Mucosa of stomach (tissue), 1 donor: ENCODE results near the gene HAO1.

Source experiments
- H3K27me3 ChIP-seq: one replicate; pipeline ENCODE4 v1.7.0; 2013; ENCODE audit warnings: mild to moderate bottlenecking, low read length; ENCODE audit not compliant: control insufficient read depth, insufficient read depth
- H3K36me3 ChIP-seq: one replicate; pipeline ENCODE4 v1.7.0; 2013; ENCODE audit warnings: low read length; ENCODE audit not compliant: control insufficient read depth, insufficient read depth
- H3K4me1 ChIP-seq: one replicate; pipeline ENCODE4 v1.7.0; 2013; ENCODE audit warnings: mild to moderate bottlenecking, low read length; ENCODE audit not compliant: control insufficient read depth, insufficient read depth
- H3K4me3 ChIP-seq: one replicate; pipeline ENCODE4 v1.7.0; 2013; ENCODE audit warnings: low read length
- H3K9ac ChIP-seq: one replicate; pipeline ENCODE4 v1.7.0; 2013; ENCODE audit warnings: mild to moderate bottlenecking, low read length, moderate library complexity
- H3K9me3 ChIP-seq: one replicate; pipeline ENCODE4 v1.7.0; 2013; ENCODE audit warnings: mild to moderate bottlenecking, low read length, moderate library complexity; ENCODE audit not compliant: control insufficient read depth
- donor health status: Pancreatic carcinoma.

HAO1 gene

GRCh38 chr20:7924692-7925091 lies 15.6 kb downstream of the HAO1 start:
- no peak overlapping the region for H3K9ac ChIP-seq

GRCh38 chr20:7916648-7917047 lies 23.6 kb downstream of the HAO1 start:
- Histone ChIP-seq H3K4me1 (no peaks in the 10 kb centered on the region), H3K27me3 (no peaks in the 10 kb centered on the region), H3K9me3 (no peaks in the 10 kb centered on the region), H3K4me3 (no peak overlapping the region), H3K36me3 (no peaks in the 10 kb centered on the region), H3K9ac (no peak overlapping the region)

More at GRCh38 chr20:7924692-7925091, 15.6 kb downstream of the HAO1 start:
- H3K9me3 ChIP-seq = no peaks in the 10 kb centered on the region
- no peaks in the 10 kb centered on the region for H3K4me1 ChIP-seq
- H3K36me3 ChIP-seq = no peaks in the 10 kb centered on the region
- H3K27me3 ChIP-seq = no peaks in the 10 kb centered on the region
- H3K4me3 ChIP-seq = no peak overlapping the region

- no peaks in the 10 kb centered on the region for H3K4me1 ChIP-seq
- no peaks in the 10 kb centered on the region for H3K9me3 ChIP-seq
- no peak overlapping the region for H3K4me3 ChIP-seq
- no peaks in the 10 kb centered on the region for H3K36me3 ChIP-seq
- H3K9ac ChIP-seq = no peak overlapping the region
- H3K27me3 ChIP-seq = no peaks in the 10 kb centered on the region
Observed at GRCh38 chr20:7912551-7912950, 27.7 kb downstream of the HAO1 start.

- H3K9ac ChIP-seq = no peak overlapping the region
- H3K4me1 ChIP-seq = no peaks in the 10 kb centered on the region
- no peaks in the 10 kb centered on the region for H3K9me3 ChIP-seq
- H3K27me3 ChIP-seq = no peaks in the 10 kb centered on the region
- H3K4me3 ChIP-seq = no peak overlapping the region
- H3K36me3 ChIP-seq = no peaks in the 10 kb centered on the region
Observed at GRCh38 chr20:7911586-7912330, 28.5 kb downstream of the HAO1 start.

GRCh38 chr20:7908905-7909304 lies 31.4 kb downstream of the HAO1 start:
- no peaks in the 10 kb centered on the region for H3K9me3 ChIP-seq
- no peaks in the 10 kb centered on the region for H3K36me3 ChIP-seq

GRCh38 chr20:7903429-7903828 lies 36.8 kb downstream of the HAO1 start:
- H3K4me1 ChIP-seq = no peaks in the 10 kb centered on the region
- H3K27me3 ChIP-seq = no peaks in the 10 kb centered on the region
- H3K4me3 ChIP-seq = no peak overlapping the region
- no peak overlapping the region for H3K9ac ChIP-seq
- no peaks in the 10 kb centered on the region for H3K9me3 ChIP-seq
- H3K36me3 ChIP-seq = no peaks in the 10 kb centered on the region

More at GRCh38 chr20:7908905-7909304, 31.4 kb downstream of the HAO1 start:
- Histone ChIP-seq H3K4me1 (no peaks in the 10 kb centered on the region), H3K27me3 (no peaks in the 10 kb centered on the region), H3K9ac (no peak overlapping the region), H3K4me3 (no peak overlapping the region)

GRCh38 chr20:7902879-7903278 lies 37.4 kb downstream of the HAO1 start:
- Histone ChIP-seq H3K4me3 (no peak overlapping the region), H3K27me3 (no peaks in the 10 kb centered on the region), H3K9ac (no peak overlapping the region), H3K36me3 (no peaks in the 10 kb centered on the region), H3K9me3 (no peaks in the 10 kb centered on the region), H3K4me1 (no peaks in the 10 kb centered on the region)

GRCh38 chr20:7897781-7898364 lies 42.4 kb downstream of the HAO1 start:
- H3K9ac ChIP-seq = no peak overlapping the region
- no peaks in the 10 kb centered on the region for H3K36me3 ChIP-seq
- H3K9me3 ChIP-seq = no peaks in the 10 kb centered on the region

GRCh38 chr20:7893014-7893730 lies 47.1 kb downstream of the HAO1 start:
- H3K36me3 ChIP-seq = no peaks in the 10 kb centered on the region
- H3K27me3 ChIP-seq = no peaks in the 10 kb centered on the region
- no peaks in the 10 kb centered on the region for H3K9me3 ChIP-seq
- H3K4me3 ChIP-seq = no peak overlapping the region
- no peak overlapping the region for H3K9ac ChIP-seq
- no peaks in the 10 kb centered on the region for H3K4me1 ChIP-seq

More at GRCh38 chr20:7897781-7898364, 42.4 kb downstream of the HAO1 start:
- Histone ChIP-seq H3K27me3 (no peaks in the 10 kb centered on the region), H3K4me1 (no peaks in the 10 kb centered on the region), H3K4me3 (no peak overlapping the region)

GRCh38 chr20:7891705-7892104 lies 48.6 kb downstream of the HAO1 start:
- Histone ChIP-seq H3K36me3 (no peaks in the 10 kb centered on the region), H3K27me3 (no peaks in the 10 kb centered on the region), H3K9ac (no peak overlapping the region), H3K4me3 (no peak overlapping the region), H3K9me3 (no peaks in the 10 kb centered on the region), H3K4me1 (no peaks in the 10 kb centered on the region)

- H3K9me3 ChIP-seq = no peaks in the 10 kb centered on the region
- H3K27me3 ChIP-seq = no peaks in the 10 kb centered on the region
- no peaks in the 10 kb centered on the region for H3K36me3 ChIP-seq
- no peak overlapping the region for H3K9ac ChIP-seq
- H3K4me3 ChIP-seq = no peak overlapping the region
- H3K4me1 ChIP-seq = no peaks in the 10 kb centered on the region
Observed at GRCh38 chr20:7889736-7890135, 50.5 kb downstream of the HAO1 start.

- Histone ChIP-seq H3K9ac (no peak overlapping the region), H3K27me3 (no peaks in the 10 kb centered on the region), H3K4me1 (no peaks in the 10 kb centered on the region), H3K4me3 (no peak overlapping the region), H3K9me3 (no peaks in the 10 kb centered on the region), H3K36me3 (no peaks in the 10 kb centered on the region)
Observed at GRCh38 chr20:7883741-7884140, 56.5 kb downstream of the HAO1 start.
